ENCODE measurements around the gene TSPAN11. TPM values are rescaled to one million over a fixed set of nuclear protein-coding genes. Genes with fewer than 3 reads are reported as not detected.

Gene TSPAN11
- total and polyA plus RNA-seq, 2 of the 4 experiments (the other 2 are of a cell fraction) = 0.18 to 0.26 TPM

- no peaks in the 10 kb centered on the region for H3K36me3 ChIP-seq (ENCODE audit: control insufficient read depth, insufficient read depth, low read length)
- H3K14ac ChIP-seq (replicated peaks; ENCODE audit: low read depth, low read length) = no peak overlapping the region
- no peak overlapping the region for H3K9ac ChIP-seq (ENCODE audit: low read depth, low read length)
- no CpG with 5 or more reads among the region's 1 CpG for WGBS, 2 experiments (ENCODE audit: extremely low coverage in 2 of 2, insufficient read length in 1 of 2)
- peaks cover 10% of the 10 kb centered on the region for H3K27me3 ChIP-seq (ENCODE audit: control insufficient read depth, insufficient read depth, low read length)
- H4K91ac ChIP-seq (ENCODE audit: insufficient read depth, low read depth, low read length) = no peak overlapping the region
- H2BK20ac ChIP-seq (ENCODE audit: low read depth, low read length) = no peak overlapping the region
- H3K23ac ChIP-seq (ENCODE audit: low read depth, low read length) = no peak overlapping the region
- CTCF ChIA-PET = no interaction called here
- no peak overlapping the region for H2BK15ac ChIP-seq (ENCODE audit: low read depth, low read length)
- H2BK5ac ChIP-seq (ENCODE audit: low read depth, low read length, poor library complexity, severe bottlenecking) = no peak overlapping the region
- POLR2A ChIA-PET (ENCODE audit: unreplicated experiment) = no interaction called here
- H3K56ac ChIP-seq (ENCODE audit: extremely low read depth, insufficient read depth, low read length) = no peak overlapping the region
- no peaks in the 10 kb centered on the region for H3K79me1 ChIP-seq (ENCODE audit: low read depth in 1 of 2, low read length in 2 of 2)
- H2AFZ ChIP-seq (replicated peaks; ENCODE audit: low read length, poor library complexity) = no peak overlapping the region
- H3K4me1 ChIP-seq (ENCODE audit: control insufficient read depth, insufficient read depth, low read length) = peaks cover 3% of the 10 kb centered on the region; the same call in 1 of the 2 replicates
- no peak overlapping the region for H2AK9ac ChIP-seq (replicated peaks; ENCODE audit: low read depth, low read length, poor library complexity)
- no peak overlapping the region for H3K18ac ChIP-seq (ENCODE audit: low read depth, low read length)
- H3K4me2 ChIP-seq (ENCODE audit: low read depth, low read length) = no peak overlapping the region
- in situ Hi-C loops (cut with MboI; ENCODE audit: low sequenced_read_pairs) (no loop called here), dilution Hi-C loops (cut with HindIII; ENCODE audit: low sequenced_read_pairs, unreplicated experiment) (no loop called here), intact Hi-C loops (cut with micrococcal nuclease) (no loop called here)
- H4K20me1 ChIP-seq (ENCODE audit: insufficient read depth, low read length) = no peaks in the 10 kb centered on the region
- BruUV-seq (replicated peaks) = no TSS peak
- no peak for ATAC-seq (ENCODE audit: low read depth)
- no peak overlapping the region for H2BK120ac ChIP-seq (ENCODE audit: low read depth, low read length)
- H3K9me3 ChIP-seq (ENCODE audit: control insufficient read depth, insufficient read depth, low read length) = no peaks in the 10 kb centered on the region
- no peak overlapping the region for H3K4me3 ChIP-seq (ENCODE audit: insufficient read depth, low read depth, low read length)
- no peak overlapping the region for H3K27ac ChIP-seq (ENCODE audit: insufficient read depth, low read length)
- no peak overlapping the region for H4K8ac ChIP-seq (ENCODE audit: low read depth in 2 of 2, low read length in 2 of 2)
- no peak overlapping the region for H2AK5ac ChIP-seq (ENCODE audit: low read depth, low read length)
- H3K9me1 ChIP-seq (ENCODE audit: insufficient read depth, low read length) = no peaks in the 10 kb centered on the region
- no peak for DNase-seq
- H4K5ac ChIP-seq (ENCODE audit: low read depth, low read length) = no peak overlapping the region
- no peak overlapping the region for H3K4ac ChIP-seq (ENCODE audit: low read depth, low read length)
- TF ChIP-seq MXI1 (IDR thresholded peaks at IDR 0.05; ENCODE audit: borderline replicate concordance, low read depth, low read length) (no peak), RFX5 (IDR thresholded peaks at IDR 0.05; ENCODE audit: low read depth, low read length) (no peak), CEBPB (IDR thresholded peaks at IDR 0.05; ENCODE audit: low read depth, low read length) (no peak), BHLHE40 (IDR thresholded peaks at IDR 0.05; ENCODE audit: low read depth, low read length) (no peak), MAFK (IDR thresholded peaks at IDR 0.05; ENCODE audit: low read depth, low read length) (no peak), RCOR1 (IDR thresholded peaks at IDR 0.05; ENCODE audit: insufficient replicate concordance, low read length) (no peak), RAD21 (IDR thresholded peaks at IDR 0.05; ENCODE audit: low read length) (no peak), NFE2L2 (IDR thresholded peaks at IDR 0.05; ENCODE audit: low read depth, low read length) (no peak)
Measured at GRCh38 chr12:31037028-31037427, 110.5 kb downstream of the TSPAN11 start.

All from IMR-90 (cell line).